H1 (cell line): ENCODE data around the gene CYP2A13. TPM values are rescaled to one million over a fixed set of nuclear protein-coding genes. Genes with fewer than 3 reads are reported as not detected.

ENCODE experiments used
- CTCF ChIA-PET: fragments of 300-600 bp; sonication (Branson Sonifier 250); formaldehyde crosslinking; loops from one replicate; lab custom pipeline; 2021; ENCODE audit not compliant: partially characterized antibody; lab: Charles Lee
- POLR2A ChIA-PET: fragments of 300-600 bp; sonication (Branson Sonifier 250); formaldehyde crosslinking; loops from one replicate; lab custom pipeline; 2021; ENCODE audit warnings: inconsistent platforms; ENCODE audit not compliant: partially characterized antibody; lab: Charles Lee
- DNase-seq, 2 experiments: peaks; one replicate each; pipeline versions ENCODE4 v3.0.0 to v3.0.0-alpha.2; 2010 to 2022; ENCODE audit warnings: low spot score in 2 of 2, low read depth in 1 of 2, mixed read lengths in 1 of 2
- FAIRE-seq: peaks from 2 replicates; lab custom pipeline; 2011; peaks lifted over from hg19 to GRCh38; lab: Jason Lieb, UNC
- H2AFZ ChIP-seq: 2 replicates; pipeline ENCODE4 v1.8.1; 2012; ENCODE audit warnings: low read length, inconsistent platforms
- H2AK5ac ChIP-seq: 2 replicates; pipeline ENCODE4 v1.6.1; 2013; ENCODE audit warnings: low read depth, low read length
- H2BK120ac ChIP-seq: replicated peaks from 2 replicates; pipeline ENCODE3; 2013; ENCODE audit warnings: low read depth, low read length, inconsistent platforms
- H2BK12ac ChIP-seq: 2 replicates; pipeline ENCODE4 v1.6.1; 2013; ENCODE audit warnings: low read depth, low read length
- H2BK15ac ChIP-seq: 2 replicates; pipeline ENCODE4 v1.6.1; 2013; ENCODE audit warnings: low read length
- H2BK20ac ChIP-seq: 2 replicates; pipeline ENCODE4 v1.6.1; 2013; ENCODE audit warnings: low read length
- H2BK5ac ChIP-seq: 2 replicates; pipeline ENCODE4 v1.6.1; 2013; ENCODE audit warnings: low read depth, low read length
- H3K14ac ChIP-seq: 2 replicates; pipeline ENCODE4 v1.6.1; 2013; ENCODE audit warnings: inconsistent platforms; ENCODE audit not compliant: insufficient read length
- H3K18ac ChIP-seq: 2 replicates; pipeline ENCODE4 v1.6.1; 2013; ENCODE audit warnings: low read length; ENCODE audit errors: extremely low read depth
- H3K23ac ChIP-seq: 2 replicates; pipeline ENCODE4 v1.6.1; 2013; ENCODE audit warnings: inconsistent platforms; ENCODE audit not compliant: insufficient read length
- H3K23me2 ChIP-seq: 2 replicates; pipeline ENCODE4 v1.6.1; 2013; ENCODE audit warnings: low read depth, low read length
- H3K27ac ChIP-seq: 2 replicates; pipeline ENCODE4 v1.6.1; 2011; ENCODE audit warnings: low read depth, low read length, inconsistent platforms
- H3K27me3 ChIP-seq, 4 experiments: replicated peaks in 1 of 4; 1 replicate in 1 of 4; 2 replicates in 3 of 4; pipeline versions ENCODE4 v1.6.1 to v1.8.1; 2011 to 2013; ENCODE audit warnings: low read length in 3 of 4, mild to moderate bottlenecking in 3 of 4, inconsistent platforms in 2 of 4, mixed read lengths in 2 of 4, moderate library complexity in 1 of 4; ENCODE audit not compliant: control insufficient read depth in 3 of 4, insufficient read depth in 3 of 4; ENCODE audit errors: extremely low read depth in 1 of 4
- H3K36me3 ChIP-seq, 4 experiments: 2 replicates each; pipeline versions ENCODE4 v1.6.1 to v1.8.1; 2011 to 2013; ENCODE audit warnings: mild to moderate bottlenecking in 4 of 4, low read length in 3 of 4, moderate library complexity in 2 of 4, control low read depth in 1 of 4, inconsistent platforms in 1 of 4; ENCODE audit not compliant: insufficient read depth in 4 of 4, control insufficient read depth in 2 of 4
- H3K4ac ChIP-seq: replicated peaks from 2 replicates; pipeline ENCODE3; 2013; ENCODE audit warnings: low read length, low read depth, mixed read lengths, inconsistent platforms; ENCODE audit not compliant: insufficient read length
- H3K4me1 ChIP-seq, 4 experiments: replicated peaks in 1 of 4; 1 replicate in 1 of 4; 2 replicates in 3 of 4; pipeline versions ENCODE4 v1.6.1 to v1.8.1; 2011 to 2013; ENCODE audit warnings: low read length in 3 of 4, inconsistent platforms in 2 of 4, mixed read lengths in 1 of 4; ENCODE audit not compliant: insufficient read depth in 4 of 4, control insufficient read depth in 3 of 4
- H3K4me2 ChIP-seq, 2 experiments: 2 replicates each; pipeline versions ENCODE4 v1.6.1 to v1.8.1; 2011 to 2013; ENCODE audit warnings: low read depth in 2 of 2, low read length in 2 of 2, control low read depth in 1 of 2, inconsistent platforms in 1 of 2, mild to moderate bottlenecking in 1 of 2; ENCODE audit not compliant: insufficient read depth in 1 of 2
- H3K4me3 ChIP-seq, 4 experiments: fragments of 200-600, 300-600 bp in 1 of 4; sonication (generic), shearing (Covaris generic), sonication (Bioruptor Twin) in 1 of 4; 2 replicates each; pipeline versions ENCODE4 v1.5.1 to v1.8.1; 2011 to 2016; ENCODE audit warnings: low read length in 4 of 4, low read depth in 3 of 4, control low read depth in 2 of 4, inconsistent platforms in 2 of 4, mild to moderate bottlenecking in 2 of 4, mixed read lengths in 1 of 4, moderate library complexity in 1 of 4; ENCODE audit not compliant: insufficient read depth in 2 of 4; ENCODE audit errors: extremely low read depth in 1 of 4
- H3K56ac ChIP-seq: replicated peaks from 2 replicates; pipeline ENCODE3; 2013; ENCODE audit warnings: low read depth, mild to moderate bottlenecking, mixed read lengths, low read length, inconsistent platforms; ENCODE audit not compliant: insufficient read length
- H3K79me1 ChIP-seq: 2 replicates; pipeline ENCODE4 v1.6.1; 2013; ENCODE audit warnings: low read depth, low read length, control low read depth
- H3K79me2 ChIP-seq, 2 experiments: 2 replicates each; pipeline versions ENCODE4 v1.6.1 to v1.8.1; 2012 to 2013; ENCODE audit warnings: low read length in 2 of 2, mild to moderate bottlenecking in 2 of 2, inconsistent platforms in 1 of 2; ENCODE audit not compliant: insufficient read depth in 2 of 2, control insufficient read depth in 1 of 2
- H3K9ac ChIP-seq, 4 experiments: replicated peaks in 1 of 4; 1 replicate in 1 of 4; 2 replicates in 3 of 4; pipeline versions ENCODE4 v1.6.1 to v1.8.1; 2011 to 2013; ENCODE audit warnings: low read depth in 3 of 4, low read length in 3 of 4, control low read depth in 2 of 4, mild to moderate bottlenecking in 2 of 4, moderate library complexity in 2 of 4, inconsistent platforms in 1 of 4; ENCODE audit errors: extremely low read depth in 1 of 4
- H3K9me3 ChIP-seq, 2 experiments: 2 replicates each; pipeline versions ENCODE4 v1.6.1 to v1.8.1; 2012 to 2013; ENCODE audit warnings: mild to moderate bottlenecking in 2 of 2, moderate library complexity in 2 of 2, control low read depth in 1 of 2, inconsistent platforms in 1 of 2, low read depth in 1 of 2, low read length in 1 of 2, mixed read lengths in 1 of 2; ENCODE audit not compliant: insufficient read depth in 2 of 2
- H4K20me1 ChIP-seq, 2 experiments: replicated peaks in 1 of 2; 2 replicates each; pipeline versions ENCODE3 to v1.8.1; 2011 to 2013; ENCODE audit warnings: inconsistent platforms in 2 of 2, low read length in 2 of 2, mild to moderate bottlenecking in 1 of 2; ENCODE audit not compliant: insufficient read depth in 2 of 2, control insufficient read depth in 1 of 2
- H4K5ac ChIP-seq: 2 replicates; pipeline ENCODE4 v1.6.1; 2013; ENCODE audit warnings: low read length, low read depth, mixed read lengths, inconsistent platforms; ENCODE audit not compliant: insufficient read length
- H4K8ac ChIP-seq: 2 replicates; pipeline ENCODE4 v1.8.0; 2013; ENCODE audit warnings: mild to moderate bottlenecking, moderate library complexity, low read length, inconsistent platforms; ENCODE audit not compliant: insufficient read depth; ENCODE audit errors: extremely low read depth
- H4K91ac ChIP-seq: replicated peaks from 2 replicates; pipeline ENCODE3; 2013; ENCODE audit warnings: low read length, mixed read lengths, inconsistent platforms; ENCODE audit not compliant: insufficient read length
- CEBPB ChIP-seq: IDR thresholded peaks from 2 replicates; pipeline ENCODE4 v1.6.1; 2012; ENCODE audit warnings: low read depth, low read length
- GTF2F1 ChIP-seq: IDR thresholded peaks from 2 replicates; pipeline ENCODE4 v1.6.1; 2012; ENCODE audit warnings: low read depth, low read length, improper control_type of control experiment, borderline replicate concordance
- KDM4A ChIP-seq: IDR thresholded peaks from one replicate; pipeline ENCODE4 v1.7.1; 2012; ENCODE audit warnings: low read depth, mild to moderate bottlenecking, moderate library complexity, low read length, inconsistent platforms; ENCODE audit not compliant: severe bottlenecking
- NRF1 ChIP-seq: IDR thresholded peaks from 2 replicates; pipeline ENCODE4 v1.6.1; 2011; ENCODE audit warnings: mild to moderate bottlenecking, low read depth, low read length, improper control_type of control experiment
- POU5F1 ChIP-seq: IDR thresholded peaks from 2 replicates; pipeline ENCODE4 v1.6.1; 2011; ENCODE audit warnings: low read depth, mild to moderate bottlenecking, low read length, moderate library complexity
- RBBP5 ChIP-seq: IDR thresholded peaks from 2 replicates; pipeline ENCODE4 v1.7.1; 2012; ENCODE audit warnings: low read depth, mild to moderate bottlenecking, inconsistent platforms, low read length, moderate library complexity, borderline replicate concordance
- SIX5 ChIP-seq: IDR thresholded peaks from 2 replicates; pipeline ENCODE4 v1.6.1; 2011; ENCODE audit warnings: mild to moderate bottlenecking, low read depth, low read length
- TEAD4 ChIP-seq: IDR thresholded peaks from 2 replicates; pipeline ENCODE4 v1.6.1; 2012; ENCODE audit warnings: low read depth, low read length, inconsistent platforms, mixed read lengths
- YY1 ChIP-seq: IDR thresholded peaks from 2 replicates; pipeline ENCODE4 v1.6.1; 2011; ENCODE audit warnings: low read depth, mild to moderate bottlenecking, low read length
- WGBS, 2 experiments: shearing (Covaris generic) in 1 of 2; methylation state at CpG; one replicate each; pipeline versions ENCODE4 v1.1.6 to v1.1.7; 2013 to 2015; ENCODE audit warnings: low lambda C conversion rate in 2 of 2, mixed read lengths in 2 of 2, inconsistent platforms in 1 of 2, low coverage in 1 of 2, missing lambda C conversion rate in 1 of 2; ENCODE audit not compliant: insufficient replicate concordance in 2 of 2, insufficient coverage in 1 of 2, insufficient read length in 1 of 2; ENCODE audit errors: extremely low coverage in 1 of 2, missing lambda C conversion rate in 1 of 2; 5-methylcytosine and 5-hydroxymethylcytosine counted together
- polyA plus RNA-seq, 7 experiments: library from polyadenylated mRNA; depleted of rRNA in 3 of 7; stranded (reverse) in 5 of 7; unstranded in 2 of 7; fragments of >200 nt in 5 of 7; fragments of 200-250 nt in 2 of 7; gene quantifications; 1 replicate in 5 of 7; 2 replicates in 1 of 7; 4 replicates in 1 of 7; pipeline versions ENCODE4 v1.2.1 to v1.2.3, GENCODE V29; 2011 to 2013; ENCODE audit warnings: missing spikeins in 2 of 7, mixed read lengths in 2 of 7
- total RNA-seq: library from RNA; stranded (reverse); fragmentation: NEBNext Ultra II Directional; extraction: Animal tissue kit (Norgen Biotek cat#: 25700); gene quantifications from 2 replicates; pipeline ENCODE4 v1.2.1, GENCODE V29; 2021
- TF ChIP-seq, protein P1 (sequence below): IDR thresholded peaks from 2 replicates; pipeline ENCODE4 v1.6.1; 2011; ENCODE audit warnings: low read length, improper control_type of control experiment
- TF ChIP-seq, protein P2 (sequence below), 3 experiments: IDR thresholded peaks; 1 replicate in 2 of 3; 2 replicates in 1 of 3; pipeline versions ENCODE4 v1.5.1 to v1.6.1; 2011; ENCODE audit warnings: low read length in 3 of 3, mild to moderate bottlenecking in 3 of 3, inconsistent platforms in 2 of 3, low read depth in 1 of 3, moderate library complexity in 1 of 3; ENCODE audit not compliant: insufficient read depth in 1 of 3; ENCODE audit errors: control extremely low read depth in 1 of 3

Gene CYP2A13
- total and polyA plus RNA-seq, 2 of the 8 experiments (the other 6 are each of a cell fraction or from before 2014, with no cell fraction given): 0.60 to 0.63 TPM

DNA sequence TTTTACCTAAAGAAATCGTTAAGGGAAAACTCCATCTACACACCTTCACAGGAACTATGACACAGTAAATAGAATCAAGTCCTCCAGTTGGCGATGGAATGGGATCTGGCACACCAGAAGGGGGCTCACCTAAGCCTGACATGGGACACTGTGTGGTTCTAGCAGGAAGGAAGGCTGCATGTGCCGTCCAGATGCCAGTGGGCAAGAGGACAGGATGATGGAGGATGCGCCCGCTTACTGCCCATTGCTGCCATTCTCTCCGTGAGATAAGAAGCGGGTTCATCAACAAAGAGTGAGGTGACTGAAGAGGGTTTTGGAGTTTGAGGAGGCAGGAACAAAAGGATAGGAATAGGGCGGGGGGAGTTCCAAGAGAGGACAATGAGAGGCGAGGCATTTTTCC, 23.0 kb downstream of the CYP2A13 start:
- CTCF ChIA-PET: interaction anchor here (1.2 to 2.4 kb wide), 4 partner anchors 12 to 252 kb away, joined by 3 to 10 read pairs (median 8); no protein-coding TSS in a partner anchor
- no peak for FAIRE-seq
- POLR2A ChIA-PET: interaction anchor here (1.0 kb wide), 1 partner anchor 12 kb away, joined by 3 read pairs; no protein-coding TSS in a partner anchor
- no peak for TF ChIP-seq KDM4A
- TF ChIP-seq CEBPB: no peak
- TF ChIP-seq TEAD4: no peak
- TF ChIP-seq, protein P1, sequence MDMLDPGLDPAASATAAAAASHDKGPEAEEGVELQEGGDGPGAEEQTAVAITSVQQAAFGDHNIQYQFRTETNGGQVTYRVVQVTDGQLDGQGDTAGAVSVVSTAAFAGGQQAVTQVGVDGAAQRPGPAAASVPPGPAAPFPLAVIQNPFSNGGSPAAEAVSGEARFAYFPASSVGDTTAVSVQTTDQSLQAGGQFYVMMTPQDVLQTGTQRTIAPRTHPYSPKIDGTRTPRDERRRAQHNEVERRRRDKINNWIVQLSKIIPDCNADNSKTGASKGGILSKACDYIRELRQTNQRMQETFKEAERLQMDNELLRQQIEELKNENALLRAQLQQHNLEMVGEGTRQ: no peak
- TF ChIP-seq POU5F1: no peak
- TF ChIP-seq, protein P2, sequence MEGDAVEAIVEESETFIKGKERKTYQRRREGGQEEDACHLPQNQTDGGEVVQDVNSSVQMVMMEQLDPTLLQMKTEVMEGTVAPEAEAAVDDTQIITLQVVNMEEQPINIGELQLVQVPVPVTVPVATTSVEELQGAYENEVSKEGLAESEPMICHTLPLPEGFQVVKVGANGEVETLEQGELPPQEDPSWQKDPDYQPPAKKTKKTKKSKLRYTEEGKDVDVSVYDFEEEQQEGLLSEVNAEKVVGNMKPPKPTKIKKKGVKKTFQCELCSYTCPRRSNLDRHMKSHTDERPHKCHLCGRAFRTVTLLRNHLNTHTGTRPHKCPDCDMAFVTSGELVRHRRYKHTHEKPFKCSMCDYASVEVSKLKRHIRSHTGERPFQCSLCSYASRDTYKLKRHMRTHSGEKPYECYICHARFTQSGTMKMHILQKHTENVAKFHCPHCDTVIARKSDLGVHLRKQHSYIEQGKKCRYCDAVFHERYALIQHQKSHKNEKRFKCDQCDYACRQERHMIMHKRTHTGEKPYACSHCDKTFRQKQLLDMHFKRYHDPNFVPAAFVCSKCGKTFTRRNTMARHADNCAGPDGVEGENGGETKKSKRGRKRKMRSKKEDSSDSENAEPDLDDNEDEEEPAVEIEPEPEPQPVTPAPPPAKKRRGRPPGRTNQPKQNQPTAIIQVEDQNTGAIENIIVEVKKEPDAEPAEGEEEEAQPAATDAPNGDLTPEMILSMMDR (IDR thresholded peaks at IDR 0.05; ENCODE audit: control extremely low read depth in 1 of 3, insufficient read depth in 1 of 3, low read depth in 1 of 3, low read length in 3 of 3): no peak
- TF ChIP-seq RBBP5: no peak
- no peak for TF ChIP-seq SIX5
- no peak for TF ChIP-seq NRF1
- no peak for TF ChIP-seq YY1
- TF ChIP-seq GTF2F1: no peak

More for the DNA sequence above, 23.0 kb downstream of the CYP2A13 start:
- Histone ChIP-seq H3K14ac (no peak overlapping the region), H2AFZ (no peak overlapping the region), H3K56ac (no peak overlapping the region), H3K23ac (no peak overlapping the region), H3K4me1 (no peaks in the 10 kb centered on the region), H3K18ac (no peak overlapping the region), H2BK120ac (no peak overlapping the region), H2BK15ac (no peak overlapping the region), H3K27ac (no peak overlapping the region), H3K79me2 (no peaks in the 10 kb centered on the region), H2BK5ac (no peak overlapping the region), H2AK5ac (no peak overlapping the region), H3K4ac (no peak overlapping the region), H4K8ac (no peak overlapping the region), H3K9ac (no peak overlapping the region), H4K5ac (no peak overlapping the region), H2BK20ac (no peak overlapping the region), H3K79me1 (no peaks in the 10 kb centered on the region), H3K23me2 (no peaks in the 10 kb centered on the region), H4K20me1 (no peaks in the 10 kb centered on the region), H3K9me3 (peaks cover 25 to 27% of the 10 kb centered on the region in 2 experiments), H2BK12ac (no peak overlapping the region), H3K4me3 (no peak overlapping the region), H3K27me3 (no peaks in the 10 kb centered on the region), H3K4me2 (no peak overlapping the region), H3K36me3 (no peaks in the 10 kb centered on the region), H4K91ac (no peak overlapping the region)
- WGBS, 2 experiments: 88% methylated on average over 9 of the region's 9 CpGs; no CpG with 5 or more reads in 1 of the 2 experiments
- DNase-seq: no peak
